ENCODE results near the gene AKIRIN2.

Gene AKIRIN2

GRCh38 chr6:87654875-87655454, 47.1 kb downstream of the AKIRIN2 start:
- DNase-seq (ENCODE audit: low spot score) = no peak

DNA sequence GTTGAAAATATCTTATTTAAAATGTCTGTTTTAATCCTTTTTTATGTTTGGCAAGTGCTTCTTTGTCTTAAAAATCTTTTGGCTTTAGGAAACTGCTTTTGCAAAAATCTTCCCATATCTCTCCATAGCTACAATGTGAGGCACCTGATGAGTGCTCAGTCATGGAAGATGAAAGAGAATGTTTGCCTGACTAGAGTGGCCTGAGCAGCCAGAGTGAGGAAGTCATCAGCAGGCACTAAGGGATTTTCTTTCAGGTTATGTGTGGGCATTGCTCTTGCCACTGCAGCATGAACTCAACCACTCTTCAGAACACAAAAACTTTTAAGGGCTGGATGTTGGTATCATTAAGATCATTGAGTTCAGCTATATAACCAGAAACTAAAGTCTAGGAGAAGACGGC, 47.9 kb downstream of the AKIRIN2 start:
- no peak for DNase-seq (ENCODE audit: low spot score)

GRCh38 chr6:87653074-87653962, 48.7 kb downstream of the AKIRIN2 start:
- DNase-seq (ENCODE audit: low spot score) = no peak

DNA sequence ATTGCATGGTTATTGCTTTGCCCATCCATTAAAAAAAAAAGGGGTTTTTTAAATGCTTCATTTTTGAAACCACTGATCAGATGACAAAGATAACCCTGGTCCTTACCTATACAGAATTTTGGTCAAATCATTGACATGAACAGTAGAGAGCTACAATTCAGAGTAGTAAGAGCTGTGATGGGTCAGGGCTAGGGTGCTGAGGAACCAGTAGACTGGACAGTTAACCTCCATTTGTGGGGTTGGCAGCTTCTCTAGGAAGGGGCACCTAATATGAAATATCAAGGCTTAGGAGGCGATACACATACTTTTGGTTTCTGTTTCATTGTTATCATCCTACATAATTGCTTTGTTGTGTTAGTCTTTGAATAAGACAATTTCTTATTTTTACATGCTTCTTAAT, 57.0 kb downstream of the AKIRIN2 start:
- no peak for DNase-seq (ENCODE audit: low spot score)

GRCh38 chr6:87641065-87641692, 60.9 kb downstream of the AKIRIN2 start:
- DNase-seq (ENCODE audit: low spot score) = no peak

GRCh38 chr6:87639373-87639772, 62.7 kb downstream of the AKIRIN2 start:
- no peak for DNase-seq (ENCODE audit: low spot score)

- DNase-seq (ENCODE audit: low spot score) = no peak
These were observed 64.9 kb downstream of the AKIRIN2 start for GRCh38 chr6:87637106-87637505.

- peak; percentile 48 for DNase-seq (ENCODE audit: low spot score)
These were observed 65.7 kb downstream of the AKIRIN2 start for GRCh38 chr6:87636315-87636714.

GRCh38 chr6:87633851-87634250, 68.2 kb downstream of the AKIRIN2 start:
- no peak for DNase-seq (ENCODE audit: low spot score)

- no peak for DNase-seq (ENCODE audit: low spot score)
These were observed 71.3 kb downstream of the AKIRIN2 start for GRCh38 chr6:87630746-87631145.

GRCh38 chr6:87628881-87629280, 73.2 kb downstream of the AKIRIN2 start:
- DNase-seq (ENCODE audit: low spot score) = no peak

- no peak for DNase-seq (ENCODE audit: low spot score)
These were observed 73.6 kb downstream of the AKIRIN2 start for GRCh38 chr6:87628424-87628823.
